ENCODE measurements around the gene SETD7. TPM values are rescaled to one million over a fixed set of nuclear protein-coding genes. Genes with fewer than 3 reads are reported as not detected.

The SETD7 gene
- total and polyA plus RNA-seq, 2 experiments from 2014 or later: 4.8 to 20.4 TPM

GRCh38 chr4:139534287-139534950, 21.6 kb downstream of the SETD7 start:
- no peak overlapping the region for H3K4me3 ChIP-seq
- no peak for TF ChIP-seq CTCF (IDR thresholded peaks at IDR 0.05; ENCODE audit: low read depth, low read length)

GRCh38 chr4:139533511-139533910, 22.5 kb downstream of the SETD7 start:
- TF ChIP-seq CTCF (IDR thresholded peaks at IDR 0.05; ENCODE audit: low read depth, low read length): no peak
- Histone ChIP-seq H3K27ac (no peak overlapping the region), H3K27me3 (no peaks in the 10 kb centered on the region), H3K36me3 (peaks cover 2% of the 10 kb centered on the region), H3K9me3 (ENCODE audit: low read depth) (no peaks in the 10 kb centered on the region), H3K4me1 (ENCODE audit: low read depth) (no peaks in the 10 kb centered on the region), H3K4me3 (no peak overlapping the region)
- no peak for DNase-seq (ENCODE audit: low read depth in 1 of 2, low spot score in 1 of 2)

More at GRCh38 chr4:139534287-139534950, 21.6 kb downstream of the SETD7 start:
- DNase-seq (ENCODE audit: low read depth in 1 of 2, low spot score in 1 of 2): no peak
- Histone ChIP-seq H3K9me3 (ENCODE audit: low read depth) (no peaks in the 10 kb centered on the region), H3K27me3 (no peaks in the 10 kb centered on the region), H3K4me1 (ENCODE audit: low read depth) (no peaks in the 10 kb centered on the region), H3K27ac (no peak overlapping the region), H3K36me3 (no peaks in the 10 kb centered on the region)

- H3K27me3 ChIP-seq: no peaks in the 10 kb centered on the region
- H3K9me3 ChIP-seq (ENCODE audit: low read depth): no peaks in the 10 kb centered on the region
- no peaks in the 10 kb centered on the region for H3K4me1 ChIP-seq (ENCODE audit: low read depth)
- H3K4me3 ChIP-seq: no peak overlapping the region
- no peak for DNase-seq (ENCODE audit: low read depth in 1 of 2, low spot score in 1 of 2)
- peak overlapping the region; percentile 17 for H3K27ac ChIP-seq
- H3K36me3 ChIP-seq: peaks cover 7% of the 10 kb centered on the region
- no peak for TF ChIP-seq CTCF (IDR thresholded peaks at IDR 0.05; ENCODE audit: low read depth, low read length)
Measured at GRCh38 chr4:139532947-139533346, 23.1 kb downstream of the SETD7 start.

GRCh38 chr4:139530833-139531427, 25.1 kb downstream of the SETD7 start:
- Histone ChIP-seq H3K9me3 (ENCODE audit: low read depth) (no peaks in the 10 kb centered on the region), H3K27ac (no peak overlapping the region), H3K4me3 (no peak overlapping the region), H3K4me1 (ENCODE audit: low read depth) (no peaks in the 10 kb centered on the region), H3K27me3 (no peaks in the 10 kb centered on the region), H3K36me3 (peaks cover 16% of the 10 kb centered on the region)
- peak; percentile 64 for TF ChIP-seq CTCF (IDR thresholded peaks at IDR 0.05; ENCODE audit: low read depth, low read length)
- peak; percentile 59 to 66 for DNase-seq (ENCODE audit: low read depth in 1 of 2, low spot score in 1 of 2)

- Histone ChIP-seq H3K36me3 (peaks cover 16% of the 10 kb centered on the region), H3K27ac (no peak overlapping the region), H3K4me1 (ENCODE audit: low read depth) (no peaks in the 10 kb centered on the region)
Measured at GRCh38 chr4:139528377-139529005, 27.5 kb downstream of the SETD7 start.

More at GRCh38 chr4:139528377-139529005, 27.5 kb downstream of the SETD7 start:
- TF ChIP-seq CTCF (IDR thresholded peaks at IDR 0.05; ENCODE audit: low read depth, low read length): no peak
- no peak overlapping the region for H3K4me3 ChIP-seq
- peak in 1 of 2 donors; percentile 93 for DNase-seq (ENCODE audit: low read depth in 1 of 2, low spot score in 1 of 2)
- no peaks in the 10 kb centered on the region for H3K27me3 ChIP-seq
- H3K9me3 ChIP-seq (ENCODE audit: low read depth): no peaks in the 10 kb centered on the region

All from cardiac muscle cell (in vitro differentiated cells and primary cell).